ENCODE data around the gene JAML. TPM values are rescaled to one million over a fixed set of nuclear protein-coding genes. Genes with fewer than 3 reads are reported as not detected.

JAML gene, protein sequence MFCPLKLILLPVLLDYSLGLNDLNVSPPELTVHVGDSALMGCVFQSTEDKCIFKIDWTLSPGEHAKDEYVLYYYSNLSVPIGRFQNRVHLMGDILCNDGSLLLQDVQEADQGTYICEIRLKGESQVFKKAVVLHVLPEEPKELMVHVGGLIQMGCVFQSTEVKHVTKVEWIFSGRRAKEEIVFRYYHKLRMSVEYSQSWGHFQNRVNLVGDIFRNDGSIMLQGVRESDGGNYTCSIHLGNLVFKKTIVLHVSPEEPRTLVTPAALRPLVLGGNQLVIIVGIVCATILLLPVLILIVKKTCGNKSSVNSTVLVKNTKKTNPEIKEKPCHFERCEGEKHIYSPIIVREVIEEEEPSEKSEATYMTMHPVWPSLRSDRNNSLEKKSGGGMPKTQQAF
- total RNA-seq, result 0.65 TPM in 1 of 2 replicates, not detected in the other

DNA sequence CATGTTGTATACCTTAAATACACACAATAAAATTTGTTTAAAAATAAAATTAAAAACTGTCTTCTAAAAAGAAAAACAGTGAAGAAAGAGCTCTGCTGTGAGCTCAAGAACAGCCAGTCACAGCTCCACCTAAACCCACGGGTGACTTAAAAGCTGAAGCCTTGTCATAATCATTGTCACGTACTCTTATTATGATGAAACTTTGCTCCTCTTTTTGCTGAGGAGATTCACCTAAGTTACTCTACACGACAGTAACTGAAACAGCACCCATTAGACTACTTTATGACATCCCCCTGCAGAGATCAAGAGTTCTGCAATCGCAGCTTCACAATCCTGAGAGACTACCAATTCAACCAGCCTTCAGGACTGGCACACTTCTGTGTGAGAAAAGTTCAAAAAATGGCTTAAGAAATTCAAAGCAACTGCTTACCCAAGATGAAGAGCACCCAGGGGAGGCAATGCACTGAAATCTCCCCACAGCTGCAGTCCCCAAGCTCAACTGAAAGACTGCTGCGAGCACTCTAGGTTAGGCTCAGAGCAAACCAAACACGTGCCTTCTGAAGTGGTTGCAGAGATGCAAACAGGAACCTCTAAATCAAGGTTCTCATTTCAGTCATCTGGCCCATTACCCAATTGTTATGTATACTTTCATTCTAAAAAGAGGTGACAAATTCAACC, at the start of gene JAML:
JAML (minus strand) TSS at position 501 of the 678 bp plus-strand sequence. CDS start 10,145 bp downstream, outside the sequence.

DNA sequence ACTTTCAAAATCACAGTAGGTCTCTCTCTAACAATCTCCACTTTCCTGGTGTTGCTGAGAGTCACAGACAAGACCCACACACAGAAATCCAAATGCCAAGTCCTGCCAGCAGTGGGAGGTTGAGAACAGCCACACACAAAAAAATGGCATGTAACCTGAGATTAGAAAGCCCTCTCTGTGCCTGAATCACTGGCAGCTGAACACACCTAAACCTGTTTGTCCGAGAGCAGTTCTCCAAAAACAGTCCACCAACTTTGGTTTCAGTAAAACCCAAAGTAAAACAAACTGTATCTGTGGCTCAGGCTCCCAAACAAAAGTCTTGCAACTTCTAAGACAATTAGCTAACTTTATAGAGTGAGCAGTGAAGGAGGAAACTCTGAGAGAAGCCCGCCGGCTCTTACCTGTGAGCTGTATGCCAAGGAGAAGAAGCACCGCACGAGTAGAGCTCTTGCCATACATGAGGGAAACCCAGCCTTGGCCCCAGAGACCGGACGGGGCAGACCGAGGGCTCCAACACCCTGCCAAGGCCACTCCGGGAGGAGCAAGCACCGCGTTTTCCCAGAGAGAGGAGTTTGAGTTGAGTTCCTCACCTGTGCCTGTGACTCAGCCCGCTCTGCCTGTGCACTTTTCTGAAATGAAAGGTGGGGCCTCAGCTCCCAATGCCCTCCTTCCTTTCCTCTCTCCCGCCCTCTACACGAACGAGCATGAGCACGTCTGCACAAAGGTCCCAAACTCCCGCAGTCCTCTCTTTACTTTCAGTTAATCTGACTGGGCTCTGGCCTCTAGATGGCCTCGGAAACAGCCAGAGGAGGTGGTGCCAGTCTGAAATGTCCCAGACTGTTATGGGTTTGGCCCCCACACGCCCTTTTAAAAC, 39.1 kb upstream of the JAML start, which contains the start of gene MPZL2:
MPZL2 (minus strand) TSS at position 603 of the 874 bp plus-strand sequence; CDS start at position 459, 144 bp downstream.

DNA sequence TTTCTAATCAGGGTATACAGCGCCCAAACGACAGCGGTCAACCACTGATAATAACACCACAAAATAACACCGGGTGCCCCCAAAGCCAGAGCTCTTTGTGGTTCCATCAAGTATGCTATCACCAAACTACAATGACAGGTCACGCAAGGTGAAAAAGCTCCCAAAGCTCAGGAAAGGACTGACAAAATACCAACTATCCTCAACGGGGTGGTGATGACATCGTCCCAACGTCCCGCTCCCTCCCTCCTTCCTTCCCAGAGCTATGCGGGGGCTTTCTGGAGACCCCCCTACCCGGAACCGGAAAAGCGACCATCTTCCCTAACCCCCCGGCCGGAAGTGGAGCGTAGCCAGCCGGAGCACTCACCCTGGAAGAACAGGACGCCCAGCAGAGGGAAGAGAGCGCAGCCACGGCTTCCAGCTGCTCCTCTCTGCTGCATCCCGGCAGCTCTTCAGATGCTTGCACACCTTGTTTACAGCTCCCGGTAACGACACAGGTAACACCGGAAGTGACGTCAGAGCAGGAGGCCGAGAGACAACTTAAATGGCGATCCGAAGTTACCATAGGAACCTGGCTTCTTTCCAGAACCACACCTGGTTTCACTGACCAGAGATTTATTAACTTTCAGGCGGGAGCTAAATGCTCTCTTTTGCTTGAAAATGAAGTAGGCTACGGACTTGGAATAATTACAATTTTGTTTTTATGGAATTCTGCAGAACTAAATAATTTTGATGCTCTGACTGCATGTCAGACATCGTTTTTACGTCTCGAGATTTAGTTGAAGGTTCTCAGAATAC, 27.2 kb upstream of the JAML start, which contains the start of gene MPZL3:
MPZL3 (minus strand) TSS at position 508 of the 795 bp plus-strand sequence; CDS start at position 437, 71 bp downstream.

DNA sequence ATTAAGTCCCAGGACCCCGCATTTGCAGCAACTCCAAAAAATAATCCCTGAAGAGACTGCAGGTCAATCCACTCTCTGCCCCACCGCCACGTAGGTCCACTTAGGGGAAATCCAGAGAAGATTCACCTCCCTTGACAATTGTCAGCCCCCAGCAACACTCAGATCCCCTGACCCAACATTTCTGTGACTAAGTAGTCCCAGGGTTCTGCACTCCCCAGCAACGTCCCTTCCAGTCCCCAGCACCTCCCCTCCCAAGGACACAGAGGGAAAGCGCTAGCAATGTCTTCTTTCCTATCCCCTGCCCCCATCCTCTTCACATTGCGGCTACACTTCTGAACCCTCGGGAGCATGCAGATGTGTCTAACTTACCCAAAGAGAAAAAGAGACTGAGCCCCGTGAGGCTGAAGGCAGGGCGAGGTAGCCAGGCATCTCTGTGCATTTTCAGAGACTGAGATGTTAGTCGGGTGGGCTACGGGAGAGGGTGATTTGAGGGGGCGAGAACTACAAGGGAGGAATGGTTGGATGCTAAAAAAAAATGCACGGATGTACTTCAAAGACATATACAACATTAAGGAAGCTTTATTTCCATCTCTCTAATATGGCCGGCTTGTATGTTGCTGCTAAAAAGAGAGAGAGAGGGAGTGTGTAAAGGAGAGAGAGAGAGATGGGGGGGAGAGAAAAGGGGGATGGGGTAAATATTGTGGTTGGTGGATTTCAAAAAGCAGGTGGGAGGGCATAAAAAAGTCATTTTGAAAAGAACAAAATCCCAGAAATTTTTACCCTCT, 48.6 kb downstream of the JAML start, which contains the start of gene SCN2B:
SCN2B (minus strand) TSS at position 647 of the 785 bp plus-strand sequence; CDS start at position 439, 208 bp downstream.

DNA sequence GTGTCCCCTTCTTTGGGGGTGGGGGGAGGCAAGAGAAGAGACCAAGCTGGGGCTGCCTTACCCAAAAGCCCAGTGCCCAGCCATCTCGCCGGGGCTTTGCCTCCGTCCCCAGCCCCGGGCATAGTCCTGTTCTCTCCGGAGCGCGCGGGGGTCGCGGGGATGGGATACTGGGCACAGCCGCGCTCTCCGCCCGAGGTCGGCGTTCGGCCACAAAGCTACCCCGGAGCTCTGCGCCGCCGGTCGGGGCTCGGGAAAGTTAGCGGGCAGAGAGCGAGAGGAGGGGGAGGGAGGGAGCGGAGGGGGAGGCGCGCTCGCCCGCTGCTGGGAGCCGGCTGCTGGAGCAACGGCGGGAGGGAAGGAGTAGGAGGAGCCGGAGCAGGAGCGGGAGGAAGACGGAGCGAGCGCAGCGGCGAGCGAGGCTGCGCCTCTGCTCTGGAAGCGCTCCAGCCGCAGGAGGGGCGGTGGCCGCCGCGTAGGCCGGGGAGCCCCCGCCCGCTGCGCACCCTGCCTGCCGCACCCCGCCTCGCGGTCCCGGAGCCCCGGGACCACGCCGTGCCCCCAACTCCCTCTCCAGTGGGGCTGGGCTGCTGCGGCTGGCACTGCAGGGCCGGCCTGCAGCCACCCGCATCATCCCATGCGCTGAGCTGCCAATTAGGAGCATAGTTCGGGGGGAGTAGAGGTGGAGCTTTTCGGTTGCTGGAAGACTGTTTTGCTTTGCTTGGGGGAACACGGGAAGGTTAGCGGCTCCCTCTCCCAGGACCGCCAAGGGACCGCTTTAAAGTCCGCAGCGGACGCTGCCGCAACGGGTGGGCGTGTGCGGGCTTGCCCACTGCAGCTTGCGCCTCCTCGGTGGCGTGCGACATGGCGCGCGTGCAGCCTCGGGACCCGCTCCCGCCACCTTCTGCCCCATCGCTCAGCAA, 72.0 kb downstream of the JAML start, which contains the start of gene SCN4B:
SCN4B (minus strand) TSS at position 272 of the 920 bp plus-strand sequence; CDS start at position 122, 150 bp downstream.

Small RNA genes lying within 50 kb of the gene (small RNA-seq; reads per million reads assigned to genes)
- gene HSPE1P18, result not detected

Other genes starting within 250 kb of the JAML start
- gene IL10RA, start 238.6 kb downstream of the JAML start, total RNA-seq, result 0.10 TPM in 1 of 2 replicates, not detected in the other
- gene TMPRSS4, start 147.9 kb downstream of the JAML start, total RNA-seq, result not detected in 2 replicates
- gene SMIM35, start 138.0 kb downstream of the JAML start, total RNA-seq, result not detected in 2 replicates
- under 0.01 TPM in 2 replicates for gene SCN4B, start 72.2 kb downstream of the JAML start, total RNA-seq
- gene SCN2B, start 48.4 kb downstream of the JAML start, total RNA-seq, result under 0.01 TPM in 1 of 2 replicates, not detected in the other
- 10.7 and 15.4 TPM in 2 replicates for gene MPZL3, start 27.4 kb upstream of the JAML start, total RNA-seq
- gene MPZL2, start 39.3 kb upstream of the JAML start, total RNA-seq, result 25.8 and 42.1 TPM in 2 replicates
- 0.33 TPM in 1 of 2 replicates, not detected in the other for gene CD3E, start 79.7 kb upstream of the JAML start, total RNA-seq
- gene CD3D, start 117.7 kb upstream of the JAML start, total RNA-seq, result not detected in 2 replicates
- not detected in 2 replicates for gene CD3G, start 119.3 kb upstream of the JAML start, total RNA-seq
- gene UBE4A, start 134.6 kb upstream of the JAML start, total RNA-seq, result 55.9 and 60.8 TPM in 2 replicates
- gene ATP5MG, start 176.6 kb upstream of the JAML start, total RNA-seq, result 35.8 and 42.5 TPM in 2 replicates
- gene KMT2A, start 211.5 kb upstream of the JAML start, total RNA-seq, result 44.1 and 56.4 TPM in 2 replicates